Caco-2 (cell line): Measurements from ENCODE around the gene SPRN. TPM values are rescaled to one million over a fixed set of nuclear protein-coding genes. Genes with fewer than 3 reads are reported as not detected.

Experiments
- BruUV-seq: library from RNA; stranded (reverse); fragments of 400-500 nt; replicated peaks from 2 replicates; lab custom pipeline; 2021; lab: Mats Ljungman, UMichigan
- CTCF ChIA-PET: fragments of 300-600 bp; sonication (Branson Sonifier 250); formaldehyde crosslinking; loops from one replicate; lab custom pipeline; 2022; ENCODE audit warnings: antibody characterized with exemption; lab: Charles Lee
- POLR2A ChIA-PET: fragments of 300-600 bp; sonication (Branson Sonifier 250); formaldehyde crosslinking; loops from one replicate; lab custom pipeline; 2022; ENCODE audit warnings: antibody characterized with exemption; lab: Charles Lee
- DNase-seq, 2 experiments: peaks; one replicate each; pipeline versions ENCODE4 v3.0.0 to v3.0.0-alpha.2; 2020 to 2022
- H3K27me3 ChIP-seq: replicated peaks from 2 replicates; pipeline ENCODE4 v1.6.0; 2011; ENCODE audit warnings: low read length; ENCODE audit not compliant: control insufficient read depth, insufficient read depth
- H3K36me3 ChIP-seq: 2 replicates; pipeline ENCODE4 v1.5.1; 2011; ENCODE audit warnings: low read length; ENCODE audit not compliant: control insufficient read depth, insufficient read depth
- H3K4me1 ChIP-seq: fragments of 250-450 bp; sonication (Bioruptor Pico); 2 replicates; pipeline ENCODE4 v1.5.1; 2020; ENCODE audit warnings: mild to moderate bottlenecking
- H3K4me3 ChIP-seq: 2 replicates; pipeline ENCODE4 v1.5.1; 2011; ENCODE audit warnings: low read depth, mild to moderate bottlenecking, control low read depth, low read length
- H3K9me3 ChIP-seq: fragments of 250-450 bp; sonication (Bioruptor Pico); 2 replicates; pipeline ENCODE4 v1.5.1; 2020; ENCODE audit warnings: mild to moderate bottlenecking, moderate library complexity
- H3K27ac Mint-ChIP-seq: one replicate; pipeline ENCODE4 v1.8.0; 2022; ENCODE audit warnings: mixed read lengths; ENCODE audit not compliant: unreplicated experiment
- H3K27me3 Mint-ChIP-seq: one replicate; pipeline ENCODE4 v1.8.0; 2022; ENCODE audit warnings: mixed read lengths; ENCODE audit not compliant: insufficient read depth, unreplicated experiment
- H3K36me3 Mint-ChIP-seq: one replicate; pipeline ENCODE4 v1.8.0; 2022; ENCODE audit warnings: mild to moderate bottlenecking, mixed read lengths; ENCODE audit not compliant: insufficient read depth, unreplicated experiment
- H3K4me1 Mint-ChIP-seq: one replicate; pipeline ENCODE4 v1.8.0; 2022; ENCODE audit warnings: low read depth, mixed read lengths; ENCODE audit not compliant: unreplicated experiment
- H3K4me3 Mint-ChIP-seq: one replicate; pipeline ENCODE4 v1.8.0; 2022; ENCODE audit warnings: mild to moderate bottlenecking, moderate library complexity, mixed read lengths; ENCODE audit not compliant: unreplicated experiment
- H3K9me3 Mint-ChIP-seq: one replicate; pipeline ENCODE4 v1.8.0; 2022; ENCODE audit warnings: mixed read lengths; ENCODE audit not compliant: unreplicated experiment
- CTCF ChIP-seq, 2 experiments: fragments of 200-600 bp in 1 of 2; IDR thresholded peaks; 1 replicate in 1 of 2; 2 replicates in 1 of 2; pipeline versions ENCODE4 v1.5.1 to v1.8.0; 2011 to 2022; ENCODE audit warnings: antibody characterized with exemption in 1 of 2, control low read depth in 1 of 2, inconsistent platforms in 1 of 2, low read depth in 1 of 2, low read length in 1 of 2, mild to moderate bottlenecking in 1 of 2, moderate library complexity in 1 of 2; ENCODE audit not compliant: insufficient read depth in 1 of 2, severe bottlenecking in 1 of 2, unreplicated experiment in 1 of 2
- intact Hi-C: fragments of 100-400 bp; cut with micrococcal nuclease; formaldehyde crosslinking; loops from one replicate; pipeline ENCODE4 v1.10.0; 2022; ENCODE audit not compliant: unreplicated experiment
- total RNA-seq: library from RNA; stranded (reverse); gene quantifications from 2 replicates; pipeline ENCODE4 v1.2.3, GENCODE V29; 2022

Gene SPRN
- total RNA-seq, 1 experiment from 2014 or later: not detected

GRCh38 chr10:133445751-133446708 lies 21.6 kb upstream of the SPRN start:
- ChIA-PET POLR2A (no interaction called here), CTCF (no interaction called here)
- no peaks in the 10 kb centered on the region for H3K27me3 ChIP-seq

DNA sequence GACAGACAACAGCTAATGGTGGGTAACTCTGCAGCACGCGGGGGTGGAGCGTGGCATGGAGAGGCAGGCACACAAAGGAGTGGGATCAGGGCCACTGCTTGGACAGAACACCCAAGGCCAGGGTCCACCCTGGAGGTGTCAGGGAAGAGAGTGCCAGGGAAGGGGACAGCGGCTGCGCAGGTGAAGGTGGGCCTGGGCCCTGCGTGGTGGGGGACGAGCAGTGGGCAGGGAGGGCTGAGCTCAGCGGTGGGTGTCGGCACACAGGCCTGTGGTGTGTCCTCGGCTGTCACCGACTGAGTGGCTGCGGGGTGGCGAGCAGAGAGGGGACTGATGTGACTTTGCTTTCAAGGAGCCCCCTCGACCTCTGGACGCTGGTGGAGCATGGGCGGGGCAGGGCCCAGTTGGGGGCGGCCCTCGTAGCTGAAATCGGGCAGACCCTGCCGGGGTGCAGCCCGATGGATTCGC lies 20.9 kb upstream of the SPRN start:
- no peaks in the 10 kb centered on the region for H3K27me3 ChIP-seq
- intact Hi-C loops: no loop called here
- BruUV-seq: no TSS peak
- no peak for TF ChIP-seq CTCF (IDR thresholded peaks at IDR 0.05; ENCODE audit: insufficient read depth in 1 of 2, low read depth in 1 of 2, low read length in 1 of 2, severe bottlenecking in 1 of 2, unreplicated experiment in 1 of 2)
- Mint-ChIP-seq H3K9me3 (peaks cover 37% of the 10 kb centered on the region), H3K27me3 (peaks cover 4% of the 10 kb centered on the region), H3K36me3 (peaks cover 6% of the 10 kb centered on the region), H3K27ac (no peak overlapping the region), H3K4me1 (no peaks in the 10 kb centered on the region), H3K4me3 (no peak overlapping the region)
- no peaks in the 10 kb centered on the region for H3K36me3 ChIP-seq
- ChIA-PET POLR2A (no interaction called here), CTCF (no interaction called here)
- H3K4me1 ChIP-seq: no peaks in the 10 kb centered on the region
- DNase-seq: no peak
- H3K4me3 ChIP-seq: no peak overlapping the region
- H3K9me3 ChIP-seq: peaks cover 37% of the 10 kb centered on the region

More at GRCh38 chr10:133445751-133446708, 21.6 kb upstream of the SPRN start:
- TF ChIP-seq CTCF (IDR thresholded peaks at IDR 0.05; ENCODE audit: insufficient read depth in 1 of 2, low read depth in 1 of 2, low read length in 1 of 2, severe bottlenecking in 1 of 2, unreplicated experiment in 1 of 2): no peak
- Mint-ChIP-seq H3K9me3 (peaks cover 37% of the 10 kb centered on the region), H3K4me1 (no peaks in the 10 kb centered on the region), H3K4me3 (no peak overlapping the region), H3K27ac (no peak overlapping the region), H3K36me3 (peaks cover 6% of the 10 kb centered on the region), H3K27me3 (peaks cover 7% of the 10 kb centered on the region)
- Histone ChIP-seq H3K4me1 (no peaks in the 10 kb centered on the region), H3K4me3 (no peak overlapping the region), H3K9me3 (peaks cover 37% of the 10 kb centered on the region), H3K36me3 (no peaks in the 10 kb centered on the region)
- intact Hi-C loops: no loop called here
- DNase-seq: no peak
- BruUV-seq: no TSS peak

GRCh38 chr10:133444342-133445267 lies 20.2 kb upstream of the SPRN start:
- no peaks in the 10 kb centered on the region for H3K36me3 ChIP-seq
- peaks cover 6% of the 10 kb centered on the region for H3K36me3 Mint-ChIP-seq
- H3K9me3 ChIP-seq: peaks cover 32% of the 10 kb centered on the region
- no peaks in the 10 kb centered on the region for H3K4me1 Mint-ChIP-seq
- BruUV-seq: no TSS peak
- H3K27me3 Mint-ChIP-seq: peaks cover 4% of the 10 kb centered on the region
- no peaks in the 10 kb centered on the region for H3K27me3 ChIP-seq
- DNase-seq: no peak
- ChIA-PET POLR2A (no interaction called here), CTCF (no interaction called here)
- no peaks in the 10 kb centered on the region for H3K4me1 ChIP-seq
- intact Hi-C loops: no loop called here
- H3K4me3 ChIP-seq: no peak overlapping the region
- H3K9me3 Mint-ChIP-seq: peaks cover 34% of the 10 kb centered on the region
- no peak overlapping the region for H3K27ac Mint-ChIP-seq
- no peak overlapping the region for H3K4me3 Mint-ChIP-seq
- no peak for TF ChIP-seq CTCF (IDR thresholded peaks at IDR 0.05; ENCODE audit: insufficient read depth in 1 of 2, low read depth in 1 of 2, low read length in 1 of 2, severe bottlenecking in 1 of 2, unreplicated experiment in 1 of 2)
